HG03097 (cell line): ENCODE data around the gene GPLD1.
"Not testable (repeated sequence)": the region's sequence is repeated elsewhere in the genome, so short reads cannot be mapped to it uniquely, and the experiment has no call there.

ENCODE experiments used
- ATAC-seq: cut with Tn5 transposase; IDR thresholded peaks from one replicate; pipeline ENCODE4 v1.9.1; 2021; ENCODE audit not compliant: unreplicated experiment, low FRiP score

The GPLD1 gene

DNA sequence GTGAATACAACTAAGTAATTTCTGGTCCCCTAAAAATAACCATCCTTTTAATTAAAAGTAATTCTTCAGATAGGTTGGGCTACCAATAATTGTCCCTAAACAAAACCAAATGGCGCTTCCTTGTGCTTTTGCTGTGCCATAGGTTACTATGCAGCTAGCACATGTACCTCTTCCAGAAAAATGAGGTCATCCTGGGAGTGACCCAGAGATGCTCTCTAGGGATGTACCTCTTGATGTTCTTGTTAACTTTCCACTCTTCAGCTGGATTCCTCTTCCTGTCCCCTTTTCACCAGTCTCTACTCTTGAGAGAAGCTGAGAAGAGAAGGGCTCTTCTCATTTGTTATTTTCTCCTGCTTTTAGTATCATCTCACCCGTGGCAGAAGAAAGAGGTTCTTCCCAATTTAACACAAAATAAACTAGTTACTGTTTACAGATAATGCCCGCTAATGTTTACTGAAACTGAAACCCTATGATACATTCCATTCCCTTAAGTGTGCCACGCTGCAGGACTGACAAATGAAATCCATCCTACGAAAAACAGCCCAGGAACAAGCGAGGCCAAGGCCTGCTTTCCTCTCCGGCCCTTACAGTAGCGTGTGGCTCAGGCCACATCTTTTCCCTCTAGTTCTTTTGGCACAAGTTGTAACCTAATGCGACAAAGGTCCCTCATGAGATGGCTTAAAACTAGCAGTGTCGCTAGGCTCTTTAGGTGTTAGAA lies 62.5 kb downstream of the GPLD1 start:
- ATAC-seq, result no peak

DNA sequence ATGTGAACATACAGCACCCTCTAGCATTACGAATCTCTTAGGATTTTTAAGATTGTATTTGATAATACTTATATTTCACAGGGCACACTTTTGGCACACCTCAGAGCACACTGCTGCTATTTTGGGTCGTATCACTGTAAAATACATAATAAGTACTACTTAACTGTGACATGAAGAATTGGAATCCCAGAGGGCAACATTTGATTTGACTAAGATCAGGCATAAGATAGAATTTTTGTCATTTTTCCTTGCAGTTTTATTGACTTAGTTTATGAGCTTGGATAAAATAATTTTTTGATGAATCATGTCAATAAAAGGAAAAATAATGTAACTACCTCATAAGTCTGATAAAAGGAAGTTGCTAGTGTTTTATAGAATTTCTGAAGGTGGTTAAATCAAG lies 64.3 kb downstream of the GPLD1 start:
- no peak for ATAC-seq

DNA sequence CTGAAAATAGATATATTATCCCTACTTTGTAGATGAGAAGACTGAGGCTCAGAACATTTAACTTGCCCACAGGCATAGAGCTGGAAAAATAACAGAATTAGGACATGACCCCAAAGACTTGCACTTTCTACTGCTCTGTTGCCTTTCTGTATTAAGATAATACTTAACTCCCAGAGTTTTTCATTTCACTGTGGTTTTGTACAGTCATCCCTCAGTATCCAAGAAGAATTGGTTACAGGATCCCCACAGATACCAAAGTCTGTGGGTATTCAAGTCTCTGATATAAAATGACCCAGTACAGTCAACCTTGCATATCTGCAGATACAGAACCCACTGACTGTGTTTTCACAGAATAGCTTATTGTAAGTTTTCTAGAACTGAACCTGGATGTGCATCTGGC lies 69.9 kb downstream of the GPLD1 start:
- no peak for ATAC-seq

DNA sequence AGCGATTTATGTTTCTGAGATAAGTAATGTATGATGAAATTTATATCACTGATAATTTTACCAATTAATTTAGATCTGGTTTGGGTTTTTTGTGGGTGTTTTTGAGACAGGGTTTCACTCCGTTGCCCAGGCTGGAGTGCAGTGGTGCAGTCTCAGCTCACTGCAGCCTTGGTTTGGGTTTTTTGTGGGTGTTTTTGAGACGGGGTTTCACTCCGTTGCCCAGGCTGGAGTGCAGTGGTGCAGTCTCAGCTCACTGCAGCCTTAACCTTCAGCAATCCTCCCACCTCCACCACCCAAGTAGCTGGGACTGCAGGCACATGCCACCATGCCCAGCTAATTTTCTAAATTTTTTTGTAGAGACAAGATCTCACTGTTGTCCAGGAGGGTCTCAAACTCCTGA lies 73.6 kb downstream of the GPLD1 start:
- ATAC-seq, result no peak

DNA sequence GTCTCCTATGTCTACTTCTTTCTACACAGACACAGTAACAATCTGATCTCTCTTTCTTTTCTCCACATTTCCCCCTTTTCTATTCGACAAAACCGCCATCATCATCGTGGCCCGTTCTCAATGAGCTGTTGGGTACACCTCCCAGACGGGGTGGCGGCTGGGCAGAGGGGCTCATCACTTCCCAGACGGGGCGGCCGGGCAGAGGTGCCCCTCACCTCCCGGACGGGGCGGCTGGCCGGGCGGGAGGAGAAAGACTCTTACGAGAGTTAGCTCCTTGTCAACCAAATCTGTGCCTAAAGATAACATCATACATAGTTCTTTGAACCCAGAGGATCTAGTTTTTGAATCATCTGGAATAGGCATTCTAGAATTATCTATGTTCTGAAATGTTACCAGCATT lies 74.8 kb downstream of the GPLD1 start:
- ATAC-seq, result not testable (repeated sequence)

DNA sequence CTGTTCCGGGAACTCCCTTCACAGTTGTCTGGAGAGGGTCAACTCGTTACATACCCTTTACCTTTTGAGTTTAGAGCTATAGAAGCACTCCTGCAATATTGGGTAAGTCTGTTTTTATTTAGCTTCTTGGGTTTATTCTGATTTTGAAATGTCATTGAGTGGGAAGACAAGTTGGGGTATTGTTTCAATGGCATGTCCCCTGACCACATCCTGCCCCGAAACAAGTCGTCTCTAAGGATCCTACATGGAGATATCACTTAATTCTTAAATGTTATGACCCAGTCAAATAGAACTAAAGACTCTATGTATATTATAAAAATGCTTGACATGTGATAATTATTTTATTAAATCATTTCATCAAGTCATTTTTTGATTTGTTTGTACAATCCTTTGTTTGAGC lies 77.1 kb downstream of the GPLD1 start:
- ATAC-seq, result no peak

DNA sequence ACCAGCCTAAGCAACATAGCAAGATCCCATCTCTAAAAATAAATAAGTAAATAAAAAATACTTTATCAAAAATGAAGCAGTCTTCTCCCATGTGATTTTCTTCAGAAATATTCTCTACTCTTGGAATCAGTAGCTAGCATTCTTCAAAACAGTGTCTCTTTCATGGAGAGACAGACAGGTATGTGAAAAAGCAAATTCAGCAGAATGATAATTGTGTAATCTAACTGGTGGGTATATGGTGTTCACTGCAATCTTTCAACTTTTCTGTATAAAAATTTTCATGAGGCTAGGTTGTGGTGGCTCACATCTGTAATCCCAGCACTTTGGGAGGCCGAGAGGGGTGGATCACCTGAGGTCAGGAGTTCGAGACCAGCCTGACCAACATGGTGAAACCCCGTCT lies 78.8 kb downstream of the GPLD1 start:
- no peak for ATAC-seq

DNA sequence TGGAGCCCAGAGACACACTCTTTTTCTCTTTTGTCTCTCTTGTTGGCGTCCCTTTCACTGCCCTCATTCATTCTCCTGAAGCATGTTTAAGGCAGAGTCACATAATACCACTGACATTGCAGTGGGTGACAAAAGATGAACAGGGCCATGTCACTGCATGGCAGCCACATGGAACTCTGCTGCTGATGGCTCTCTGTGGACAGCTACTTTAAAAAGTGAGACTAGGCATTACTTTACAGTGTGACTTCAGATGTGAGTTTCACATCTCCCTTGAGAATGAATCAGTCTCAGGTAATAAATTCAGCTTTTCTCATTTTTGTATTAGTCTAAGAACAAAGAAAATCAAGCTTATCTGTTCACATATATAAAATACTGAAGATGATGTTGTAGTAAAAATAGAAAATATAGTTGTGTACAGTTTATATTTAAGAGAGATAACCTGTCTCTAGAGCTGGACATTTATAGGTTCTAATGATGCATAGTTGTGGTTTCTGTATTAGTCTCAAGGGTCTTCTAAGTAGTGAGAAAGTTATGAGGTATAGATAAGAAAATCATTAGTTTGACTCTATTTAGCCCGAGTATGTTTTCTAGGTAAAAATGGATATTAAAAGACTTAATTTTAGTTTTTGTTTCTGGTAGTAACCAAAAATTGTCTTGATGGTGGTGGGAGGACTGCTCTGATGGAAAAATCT lies 80.5 kb downstream of the GPLD1 start:
- peak; percentile 75 for ATAC-seq

DNA sequence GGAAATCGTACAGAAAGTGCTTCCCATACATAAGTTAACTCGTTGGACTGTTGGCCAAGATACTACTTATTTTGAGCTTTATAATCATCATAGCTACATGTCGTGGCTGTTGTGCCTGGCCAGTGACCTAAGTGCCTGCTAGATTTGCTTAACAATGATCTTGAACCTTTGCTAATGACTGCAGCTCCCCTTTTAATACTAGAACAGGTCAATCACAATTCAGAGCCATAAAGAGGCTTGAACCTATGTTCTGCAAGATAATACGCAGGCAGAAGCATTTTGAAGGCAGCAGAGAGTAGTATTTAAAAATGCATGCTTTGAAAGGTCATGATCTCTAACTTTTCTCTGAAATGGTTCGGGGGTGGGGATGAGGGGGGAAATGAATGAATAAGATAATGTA lies 84.1 kb downstream of the GPLD1 start:
- no peak for ATAC-seq

DNA sequence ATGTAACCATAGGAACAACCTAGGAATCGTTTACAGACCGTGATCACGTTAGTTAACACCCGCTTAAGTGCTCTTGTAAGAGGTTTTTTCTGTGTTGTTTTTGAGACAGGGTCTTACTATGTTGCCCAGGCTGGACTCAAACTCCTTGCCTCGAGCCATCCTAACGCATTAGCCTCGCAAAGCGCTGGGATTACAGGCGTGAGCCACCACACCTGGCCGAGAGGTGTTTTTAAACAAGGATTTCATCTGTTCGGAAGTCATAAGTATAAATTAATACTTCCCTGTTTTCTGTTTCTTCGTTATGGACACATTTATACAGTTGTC lies 85.9 kb downstream of the GPLD1 start:
- no peak for ATAC-seq

DNA sequence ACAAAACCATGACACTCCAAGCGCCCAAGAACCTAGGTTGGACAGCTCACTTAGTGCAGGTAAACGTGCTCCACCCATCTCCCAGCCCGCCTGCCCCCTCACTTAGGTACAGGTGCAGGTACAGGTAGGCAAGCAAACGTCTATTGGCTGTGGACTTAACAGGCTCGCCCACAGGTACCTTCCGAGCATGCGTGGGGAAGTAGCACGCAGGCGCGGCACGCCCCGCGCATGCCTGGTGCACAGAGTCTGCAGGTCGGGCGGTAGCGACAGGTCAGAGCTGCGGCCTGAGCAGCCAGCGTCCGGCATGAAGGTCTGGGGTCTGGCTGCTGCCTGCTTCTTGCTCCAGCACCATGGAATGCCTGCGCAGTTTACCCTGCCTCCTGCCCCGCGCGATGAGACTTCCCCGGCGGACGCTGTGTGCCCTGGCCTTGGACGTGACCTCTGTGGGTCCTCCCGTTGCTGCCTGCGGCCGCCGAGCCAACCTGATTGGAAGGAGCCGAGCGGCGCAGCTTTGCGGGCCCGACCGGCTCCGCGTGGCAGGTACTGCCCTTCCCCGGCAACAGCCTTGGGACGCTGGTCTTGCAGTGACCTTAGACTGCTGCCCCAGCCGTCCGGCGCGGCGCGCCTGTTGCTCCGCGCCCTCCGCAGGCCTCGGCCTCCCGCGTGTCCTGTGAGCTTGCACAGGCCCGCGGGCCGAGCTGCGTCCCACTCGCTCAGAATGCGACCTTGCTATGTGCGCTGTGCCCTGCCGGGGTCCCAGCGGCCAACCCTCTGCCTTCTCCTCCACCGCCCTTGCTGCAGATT lies 86.5 kb downstream of the GPLD1 start, which contains the start of gene MRS2:
Gene MRS2, plus strand, starts transcription at position 240 of the 804 bp plus-strand sequence. Its CDS starts 111 bp downstream, at position 351.
- ATAC-seq, result peak; percentile 92

DNA sequence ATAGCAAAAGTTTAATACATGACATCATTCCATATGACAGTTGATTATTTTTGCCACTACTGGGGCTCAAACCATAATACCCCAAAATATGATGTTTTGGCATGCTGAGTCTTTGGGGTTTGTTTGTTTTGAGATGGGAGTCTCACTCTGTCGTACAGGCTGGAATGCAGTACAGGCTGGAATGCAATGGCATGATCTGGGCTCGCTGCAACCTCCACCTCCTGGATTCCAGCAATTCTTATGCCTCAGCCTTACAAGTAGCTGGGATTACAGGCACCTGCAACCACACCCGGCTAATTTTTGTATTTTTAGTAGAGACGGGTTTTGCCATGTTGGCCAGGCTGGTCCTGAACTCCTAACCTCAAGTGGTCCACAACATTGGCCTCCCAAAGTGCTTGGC lies 87.9 kb downstream of the GPLD1 start:
- no peak for ATAC-seq

DNA sequence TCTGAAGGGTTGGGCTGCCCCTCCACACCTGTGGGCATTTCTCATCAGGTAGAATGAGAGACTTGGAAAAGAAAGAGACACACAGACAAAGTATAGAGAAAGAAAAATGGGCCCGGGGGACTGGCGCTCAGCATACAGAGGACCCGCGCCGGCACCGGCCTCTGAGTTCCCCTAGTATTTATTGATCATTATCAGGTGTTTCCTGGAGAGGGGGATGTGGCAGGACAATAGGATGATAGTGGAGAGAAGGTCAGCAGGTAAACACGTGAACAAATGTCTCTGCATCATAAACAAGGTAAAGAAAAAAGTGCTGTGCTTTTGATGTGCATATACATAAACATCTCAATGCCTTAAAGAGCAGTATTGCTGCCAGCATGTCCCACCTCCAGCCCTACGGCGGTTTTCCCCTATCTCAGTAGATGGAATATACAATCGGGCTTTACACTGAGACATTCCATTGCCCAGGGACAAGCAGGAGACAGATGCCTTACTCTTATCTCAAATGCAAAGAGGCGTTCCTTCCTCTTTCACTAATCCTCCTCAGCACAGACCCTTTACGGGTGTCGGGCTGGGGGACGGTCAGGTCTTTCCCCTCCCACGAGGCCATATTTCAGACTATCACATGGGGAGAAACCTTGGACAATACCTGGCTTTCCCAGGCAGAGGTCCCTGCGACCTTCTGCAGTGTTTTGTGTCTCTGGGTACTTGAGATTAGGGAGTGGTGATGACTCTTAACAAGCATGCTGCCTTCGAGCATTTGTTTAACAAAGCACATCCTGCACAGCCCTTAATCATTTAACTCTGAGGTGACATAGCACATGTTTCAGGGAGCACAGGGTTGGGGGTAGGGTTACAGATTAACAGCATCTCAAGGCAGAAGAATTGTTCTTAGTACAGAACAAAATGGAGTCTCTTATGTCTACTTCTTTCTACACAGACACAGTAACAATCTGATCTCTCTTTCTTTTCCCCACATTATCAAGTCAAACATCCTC lies 89.0 kb downstream of the GPLD1 start:
- not testable (repeated sequence) for ATAC-seq

DNA sequence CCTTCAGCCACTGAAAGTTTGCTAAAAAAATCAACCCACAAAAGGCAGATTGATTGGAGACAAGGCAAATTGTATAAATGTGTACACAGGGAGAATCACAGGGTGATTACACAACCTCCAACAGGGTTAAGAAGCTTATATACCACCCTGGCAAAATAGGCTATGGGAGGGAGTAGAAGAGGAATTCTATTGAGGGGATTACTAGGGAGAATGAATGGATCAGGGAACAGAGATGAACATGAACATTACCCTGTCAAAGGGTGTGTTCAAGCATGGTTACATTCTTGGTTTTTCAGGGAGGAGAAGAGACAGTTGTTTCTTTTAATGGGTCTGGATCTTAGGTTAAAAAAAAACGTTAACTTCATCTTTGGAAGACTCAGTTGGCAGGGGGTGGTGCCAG lies 91.7 kb downstream of the GPLD1 start:
- no peak for ATAC-seq

DNA sequence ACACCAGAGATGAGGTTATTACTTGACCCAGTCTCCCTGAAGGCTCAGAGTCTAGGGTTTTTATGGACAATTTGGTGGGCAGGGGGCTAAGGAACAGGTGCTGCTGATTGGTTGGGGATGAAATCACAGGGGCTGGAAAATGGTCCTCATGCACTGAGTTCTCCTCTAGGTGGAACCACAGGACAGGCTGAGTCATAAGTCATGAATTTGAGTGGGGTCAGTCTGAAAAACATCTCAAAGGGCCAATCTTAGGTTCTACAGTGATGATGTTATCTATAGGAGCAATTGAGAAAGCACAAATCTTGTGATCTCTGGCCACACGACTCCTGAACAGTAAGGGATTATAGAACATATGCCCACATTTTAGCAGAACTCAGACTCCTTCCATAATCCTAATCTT lies 92.6 kb downstream of the GPLD1 start:
- no peak for ATAC-seq

DNA sequence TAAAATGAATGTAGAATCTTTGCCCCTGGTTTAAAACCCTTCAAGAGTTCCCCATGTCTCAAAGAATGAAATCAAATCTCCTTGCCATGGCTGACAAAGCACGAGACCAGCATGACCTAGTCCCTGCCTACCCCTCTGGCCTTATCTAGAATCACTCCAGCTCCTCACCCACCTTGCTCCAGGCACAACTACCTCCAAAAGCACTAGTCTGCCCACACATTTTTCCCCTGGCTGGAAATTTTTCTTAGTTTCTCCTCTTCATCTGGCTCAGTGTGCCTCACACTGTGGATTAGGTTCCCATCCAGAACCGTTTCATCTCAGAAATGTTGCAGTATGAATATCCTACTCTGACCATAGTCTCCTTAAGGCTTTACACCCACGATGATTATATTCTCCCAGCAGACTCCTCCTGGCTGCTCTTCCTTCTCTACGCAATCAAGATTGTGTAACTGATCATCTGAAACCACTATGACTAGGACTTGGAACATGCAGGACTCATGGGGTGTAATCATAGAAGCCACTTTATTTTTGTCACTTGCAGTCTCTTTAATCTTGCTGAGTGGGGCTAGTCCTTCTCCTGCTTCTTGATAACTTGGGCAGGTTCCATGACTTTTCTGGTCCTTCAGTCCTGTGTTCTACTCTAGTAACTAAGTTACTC lies 94.5 kb downstream of the GPLD1 start:
- no peak for ATAC-seq

DNA sequence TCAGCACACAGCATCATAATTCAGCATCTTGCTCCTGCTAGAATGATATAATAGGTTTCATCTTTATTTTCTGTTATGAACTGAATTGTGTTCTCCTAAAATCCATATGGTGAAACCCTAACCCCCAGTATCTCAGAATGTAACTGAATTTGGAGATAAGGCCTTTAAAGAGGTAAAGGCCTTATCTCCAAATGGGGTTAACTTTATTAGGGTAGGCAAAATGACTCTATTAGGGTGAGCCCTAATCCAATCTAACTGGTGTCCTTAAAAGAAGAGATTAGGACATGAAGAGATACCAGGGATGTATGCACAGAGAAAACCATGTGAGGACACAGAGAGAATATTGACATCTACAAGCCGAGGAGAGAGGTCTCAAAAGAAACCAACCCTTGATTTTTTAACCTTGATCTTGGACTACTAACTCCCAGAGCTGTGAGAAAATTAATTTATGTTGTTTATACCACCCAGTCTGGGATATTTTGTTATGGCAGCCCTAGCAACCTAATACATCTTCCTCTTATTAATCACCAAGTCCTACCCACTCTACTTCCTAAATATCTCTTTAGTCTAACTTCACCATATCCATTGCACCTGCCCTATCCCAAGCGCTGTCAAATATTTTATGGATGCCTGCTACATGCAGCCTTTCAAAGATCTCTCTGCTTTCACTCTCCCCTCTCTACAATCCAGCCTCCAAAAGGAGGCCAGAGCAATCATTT lies 95.2 kb downstream of the GPLD1 start:
- no peak for ATAC-seq

DNA sequence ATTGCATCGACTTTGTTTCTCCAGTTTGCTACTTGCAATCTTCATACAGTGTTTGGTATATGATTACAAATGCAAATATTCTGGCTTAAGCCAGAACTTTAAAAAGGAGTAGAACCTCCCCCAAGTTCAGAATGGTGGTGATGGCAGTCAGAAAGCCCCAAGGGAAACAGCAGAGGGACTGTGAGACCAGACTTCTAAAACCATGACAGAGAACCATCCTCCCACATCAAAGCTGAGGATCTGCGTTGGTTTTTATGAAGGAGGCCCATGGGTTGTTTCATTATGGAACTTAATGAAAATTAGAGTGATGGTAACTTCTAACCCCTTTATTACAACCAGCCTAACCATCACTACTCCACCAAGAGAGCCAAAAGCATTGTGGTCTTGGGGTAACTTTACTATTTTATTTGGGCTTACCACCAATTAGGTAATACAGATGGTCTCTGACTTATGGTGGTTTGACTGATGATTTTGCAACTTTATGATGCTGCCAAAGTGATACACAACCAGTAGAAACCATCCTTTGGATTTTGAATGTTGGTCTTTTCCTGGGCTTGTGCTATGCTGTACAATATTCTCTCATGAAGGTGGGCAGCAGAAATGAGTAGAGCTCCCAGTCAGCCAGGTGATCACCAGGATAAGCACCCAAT lies 97.5 kb downstream of the GPLD1 start:
- ATAC-seq, result no peak

DNA sequence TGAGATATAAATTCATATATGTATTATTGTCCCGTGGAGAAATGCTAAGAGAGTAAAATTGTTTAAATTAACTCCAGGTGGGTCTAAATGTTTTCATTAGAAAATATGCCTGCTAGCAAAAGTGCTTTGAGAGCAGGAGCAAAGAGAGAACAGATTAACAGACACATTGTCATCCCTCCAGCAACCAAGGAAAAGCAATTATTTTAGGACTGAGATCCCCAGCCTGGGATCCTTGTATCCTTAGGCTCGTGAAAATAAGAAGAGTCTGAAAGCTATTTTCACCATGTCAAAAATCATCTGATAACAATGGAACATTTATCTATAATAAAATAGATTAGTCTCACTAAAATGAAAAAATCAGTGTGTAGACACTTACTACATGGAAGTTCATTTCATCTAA lies 98.2 kb downstream of the GPLD1 start:
- ATAC-seq, result no peak
